ENCODE measurements around the gene URI1.
"Not testable (repeated sequence)": the region's sequence is repeated elsewhere in the genome, so short reads cannot be mapped to it uniquely, and the experiment has no call there.

The URI1 gene

GRCh38 chr19:29941828-29942403, at the start of gene URI1:
Gene URI1 (plus strand): TSS chr19:29942239. CDS start chr19:29942548, 309 bp downstream.
- peak; percentile 81 for DNase-seq (ENCODE audit: low read depth, low spot score)

- no peak for DNase-seq (ENCODE audit: low read depth, low spot score)
Measured at GRCh38 chr19:29893606-29894284, 48.3 kb upstream of the URI1 start.

- no peak for DNase-seq (ENCODE audit: low read depth, low spot score)
Measured at GRCh38 chr19:29896802-29897201, 45.2 kb upstream of the URI1 start.

GRCh38 chr19:29897466-29897865, 44.6 kb upstream of the URI1 start:
- DNase-seq (ENCODE audit: low read depth, low spot score), result no peak

- DNase-seq (ENCODE audit: low read depth, low spot score), result no peak
Measured at GRCh38 chr19:29904017-29904416, 38.0 kb upstream of the URI1 start.

- no peak for DNase-seq (ENCODE audit: low read depth, low spot score)
Measured at GRCh38 chr19:29908963-29909944, 32.8 kb upstream of the URI1 start.

- no peak for DNase-seq (ENCODE audit: low read depth, low spot score)
Measured at GRCh38 chr19:29914933-29915332, 27.1 kb upstream of the URI1 start.

GRCh38 chr19:29915832-29916231, 26.2 kb upstream of the URI1 start:
- not testable (repeated sequence) for DNase-seq (ENCODE audit: low read depth, low spot score)

- DNase-seq (ENCODE audit: low read depth, low spot score), result no peak
Measured at GRCh38 chr19:29917911-29918310, 24.1 kb upstream of the URI1 start.

- DNase-seq (ENCODE audit: low read depth, low spot score), result no peak
Measured at GRCh38 chr19:29918891-29919290, 23.1 kb upstream of the URI1 start.

GRCh38 chr19:29922972-29923371, 19.1 kb upstream of the URI1 start:
- DNase-seq (ENCODE audit: low read depth, low spot score), result no peak

- no peak for DNase-seq (ENCODE audit: low read depth, low spot score)
Measured at GRCh38 chr19:29923653-29924052, 18.4 kb upstream of the URI1 start.

- DNase-seq (ENCODE audit: low read depth, low spot score), result no peak
Measured at GRCh38 chr19:29926031-29926430, 16.0 kb upstream of the URI1 start.

- DNase-seq (ENCODE audit: low read depth, low spot score), result no peak
Measured at GRCh38 chr19:29926801-29927200, 15.2 kb upstream of the URI1 start.

GRCh38 chr19:29927944-29928625, 14.0 kb upstream of the URI1 start:
- peak; percentile 83 for DNase-seq (ENCODE audit: low read depth, low spot score)

- DNase-seq (ENCODE audit: low read depth, low spot score), result no peak
Measured at GRCh38 chr19:29928831-29929230, 13.2 kb upstream of the URI1 start.

- no peak for DNase-seq (ENCODE audit: low read depth, low spot score)
Measured at GRCh38 chr19:29934257-29934656, 7.8 kb upstream of the URI1 start.

GRCh38 chr19:29934781-29935180, 7.3 kb upstream of the URI1 start:
- DNase-seq (ENCODE audit: low read depth, low spot score), result no peak

- DNase-seq (ENCODE audit: low read depth, low spot score), result no peak
Measured at GRCh38 chr19:29936409-29936808, 5.6 kb upstream of the URI1 start.

GRCh38 chr19:29939628-29940027, 2.4 kb upstream of the URI1 start:
- DNase-seq (ENCODE audit: low read depth, low spot score), result no peak

- DNase-seq (ENCODE audit: low read depth, low spot score), result no peak
Measured at GRCh38 chr19:29940971-29941585, 961 bp upstream of the URI1 start.
